Stimulated activated CD8-positive, alpha-beta memory T cell treated with anti-CD3 and anti-CD28 coated beads, Interleukin-4, amount 100 ng/mL, for 48 hours (primary cell): ENCODE data around the gene TGFBR3L.
"Not testable (repeated sequence)": the region's sequence is repeated elsewhere in the genome, so short reads cannot be mapped to it uniquely, and the experiment has no call there.

Source experiments
- DNase-seq: peaks from one replicate; pipeline ENCODE4 v3.0.0-alpha.2; 2020

TGFBR3L gene

GRCh38 chr19:7918615-7919421 lies 4.2 kb downstream of the TGFBR3L start:
- no peak for DNase-seq

- peak; percentile 98 for DNase-seq
Measured at GRCh38 chr19:7919610-7920518, 5.2 kb downstream of the TGFBR3L start, which contains the start of gene SNAPC2. SNAPC2 (plus strand) TSS chr19:7920338; CDS start chr19:7920367, 29 bp downstream.

- peak; percentile 100 for DNase-seq
Measured at GRCh38 chr19:7920519-7921301, 6.1 kb downstream of the TGFBR3L start.

GRCh38 chr19:7921302-7921966 lies 6.8 kb downstream of the TGFBR3L start:
- no peak for DNase-seq

- DNase-seq, result no peak
Measured at GRCh38 chr19:7921967-7922835, 7.6 kb downstream of the TGFBR3L start.

GRCh38 chr19:7922836-7923195 lies 8.2 kb downstream of the TGFBR3L start:
- no peak for DNase-seq

GRCh38 chr19:7923295-7924191 lies 8.9 kb downstream of the TGFBR3L start:
- DNase-seq, result no peak

- DNase-seq, result no peak
Measured at GRCh38 chr19:7924241-7924640, 9.6 kb downstream of the TGFBR3L start.

- no peak for DNase-seq
Measured at GRCh38 chr19:7924651-7925170, 10.1 kb downstream of the TGFBR3L start.

GRCh38 chr19:7925171-7925851 lies 10.7 kb downstream of the TGFBR3L start:
- peak; percentile 93 for DNase-seq

GRCh38 chr19:7926021-7926726 lies 11.5 kb downstream of the TGFBR3L start, which contains the start of gene CTXN1:
CTXN1 (minus strand) TSS chr19:7926135; CDS start chr19:7925538, 597 bp downstream.
- peak; percentile 87 for DNase-seq

GRCh38 chr19:7926727-7927604 lies 12.3 kb downstream of the TGFBR3L start:
- no peak for DNase-seq

GRCh38 chr19:7927605-7928333 lies 13.1 kb downstream of the TGFBR3L start:
- DNase-seq, result no peak

GRCh38 chr19:7928334-7928706 lies 13.7 kb downstream of the TGFBR3L start:
- no peak for DNase-seq

- peak; percentile 85 for DNase-seq
Measured at GRCh38 chr19:7928741-7929701, 14.4 kb downstream of the TGFBR3L start.

GRCh38 chr19:7930030-7930429 lies 15.4 kb downstream of the TGFBR3L start:
- DNase-seq, result not testable (repeated sequence)
